Activated CD8-positive, alpha-beta memory T cell treated with anti-CD3 and anti-CD28 coated beads, Interleukin-2, amount 10 ng/mL, durations not matched to agents 7 days and 5 days (primary cell): ENCODE data around the gene RABGGTA. TPM values are rescaled to one million over a fixed set of nuclear protein-coding genes. Genes with fewer than 3 reads are reported as not detected.
"Not testable (repeated sequence)": the region's sequence is repeated elsewhere in the genome, so short reads cannot be mapped to it uniquely, and the experiment has no call there.

Experiments used
- ATAC-seq: fragments of 150-1000 bp; cut with Tn5 transposase; one replicate; pipeline ENCODE4 v1.10.0; 2021; ENCODE audit warnings: moderate library complexity
- CTCF ChIA-PET: fragments of 350-600 bp; sonication (Branson Sonifier 250); formaldehyde crosslinking; loops from one replicate; lab custom pipeline; 2021; ENCODE audit warnings: antibody characterized with exemption; lab: Charles Lee
- DNase-seq: peaks from one replicate; pipeline ENCODE4 v3.0.0-alpha.2; 2020
- H3K27ac Mint-ChIP-seq: one replicate; pipeline ENCODE4 v1.8.0; 2021; ENCODE audit warnings: mild to moderate bottlenecking, mixed read lengths
- H3K27me3 Mint-ChIP-seq: one replicate; pipeline ENCODE4 v1.8.0; 2021; ENCODE audit warnings: mixed read lengths
- H3K36me3 Mint-ChIP-seq: one replicate; pipeline ENCODE4 v1.8.0; 2021; ENCODE audit warnings: mild to moderate bottlenecking, mixed read lengths
- H3K4me1 Mint-ChIP-seq: one replicate; pipeline ENCODE4 v1.8.0; 2021; ENCODE audit warnings: mixed read lengths
- H3K4me3 Mint-ChIP-seq: one replicate; pipeline ENCODE4 v1.8.0; 2021; ENCODE audit warnings: mild to moderate bottlenecking, moderate library complexity, mixed read lengths
- H3K9me3 Mint-ChIP-seq: one replicate; pipeline ENCODE4 v1.8.0; 2022; ENCODE audit warnings: low read depth, mixed read lengths
- total RNA-seq, 2 experiments: library from RNA; stranded (reverse); gene quantifications; one replicate each; pipeline ENCODE4 v1.2.3, GENCODE V29; 2021

RABGGTA gene
- total RNA-seq, 2 experiments from 2014 or later = 34.3 to 44.6 TPM

GRCh38 chr14:24224618-24225071 is 46.8 kb downstream of the RABGGTA start:
- ATAC-seq = no peak
- H3K36me3 Mint-ChIP-seq = peaks cover 13% of the 10 kb centered on the region
- no peaks in the 10 kb centered on the region for H3K9me3 Mint-ChIP-seq
- CTCF ChIA-PET = interaction anchor here (1.0 to 2.0 kb wide), 3 partner anchors 9 to 84 kb away, joined by 3 to 6 read pairs (median 3); partner anchors contain the start of genes CHMP4A and MDP1
- DNase-seq = no peak
- H3K27me3 Mint-ChIP-seq = no peaks in the 10 kb centered on the region
- H3K27ac Mint-ChIP-seq = no peak overlapping the region
- peaks cover 24% of the 10 kb centered on the region for H3K4me1 Mint-ChIP-seq
- H3K4me3 Mint-ChIP-seq = no peak overlapping the region

- H3K27ac Mint-ChIP-seq, DNase-seq, H3K9me3 Mint-ChIP-seq, ATAC-seq, H3K4me3 Mint-ChIP-seq, H3K27me3 Mint-ChIP-seq: not testable (repeated sequence)
- CTCF ChIA-PET = interaction anchor here (0.8 kb wide), 1 partner anchor 48 kb away, joined by 3 read pairs; the partner anchor contains the start of gene RABGGTA
- H3K36me3 Mint-ChIP-seq = peaks cover 11% of the 10 kb centered on the region
- peaks cover 21% of the 10 kb centered on the region for H3K4me1 Mint-ChIP-seq
Observed at GRCh38 chr14:24222987-24223386, 48.4 kb downstream of the RABGGTA start.

- CTCF ChIA-PET = interaction anchor here (0.6 to 1.5 kb wide), 7 partner anchors 9 to 217 kb away, joined by 3 to 6 read pairs (median 3); partner anchors contain the start of gene RABGGTA
- DNase-seq (no peak), ATAC-seq (no peak)
- H3K36me3 Mint-ChIP-seq = peaks cover 8% of the 10 kb centered on the region
- no peaks in the 10 kb centered on the region for H3K9me3 Mint-ChIP-seq
- peaks cover 21% of the 10 kb centered on the region for H3K4me1 Mint-ChIP-seq
- H3K27me3 Mint-ChIP-seq = no peaks in the 10 kb centered on the region
- peak overlapping the region; percentile 34 for H3K27ac Mint-ChIP-seq
- H3K4me3 Mint-ChIP-seq = no peak overlapping the region
Observed at GRCh38 chr14:24219521-24219920, 51.9 kb downstream of the RABGGTA start.

GRCh38 chr14:24219080-24219479 is 52.3 kb downstream of the RABGGTA start:
- peaks cover 24% of the 10 kb centered on the region for H3K4me1 Mint-ChIP-seq
- no peaks in the 10 kb centered on the region for H3K9me3 Mint-ChIP-seq
- CTCF ChIA-PET = interaction anchor here (0.8 to 1.5 kb wide), 4 partner anchors 9 to 217 kb away, joined by 3 to 6 read pairs (median 3); no protein-coding TSS in a partner anchor
- ATAC-seq = no peak
- H3K27me3 Mint-ChIP-seq = no peaks in the 10 kb centered on the region
- H3K4me3 Mint-ChIP-seq = no peak overlapping the region
- peaks cover 7% of the 10 kb centered on the region for H3K36me3 Mint-ChIP-seq
- H3K27ac Mint-ChIP-seq = no peak overlapping the region
- DNase-seq = no peak

GRCh38 chr14:24216876-24217275 is 54.5 kb downstream of the RABGGTA start:
- DNase-seq, H3K27me3 Mint-ChIP-seq, ATAC-seq, H3K4me3 Mint-ChIP-seq, H3K9me3 Mint-ChIP-seq: not testable (repeated sequence)
- H3K36me3 Mint-ChIP-seq = peaks cover 13% of the 10 kb centered on the region
- H3K4me1 Mint-ChIP-seq = peaks cover 40% of the 10 kb centered on the region
- CTCF ChIA-PET = interaction anchor here (1.1 to 5.8 kb wide), 9 partner anchors 9 to 215 kb away, joined by 3 to 48 read pairs (median 6); partner anchors contain the start of genes CIDEB, DHRS1, LTB4R2 and NOP9
- H3K27ac Mint-ChIP-seq = peak overlapping the region; percentile 99

GRCh38 chr14:24216345-24216699 is 55.1 kb downstream of the RABGGTA start:
- CTCF ChIA-PET = interaction anchor here (0.8 to 5.8 kb wide), 23 partner anchors 8 to 221 kb away, joined by 3 to 48 read pairs (median 5); partner anchors contain the start of genes CIDEB, DHRS1, IPO4 and IRF9
- no peak for DNase-seq
- no peaks in the 10 kb centered on the region for H3K27me3 Mint-ChIP-seq
- peaks cover 46% of the 10 kb centered on the region for H3K4me1 Mint-ChIP-seq
- H3K4me3 Mint-ChIP-seq = peak overlapping the region; percentile 97
- H3K9me3 Mint-ChIP-seq = no peaks in the 10 kb centered on the region
- ATAC-seq = no peak
- peaks cover 18% of the 10 kb centered on the region for H3K36me3 Mint-ChIP-seq
- H3K27ac Mint-ChIP-seq = peak overlapping the region; percentile 99

Other genes with a start within 250 kb of the RABGGTA start
- 1 to 10 TPM; 2.9 to 3.3 TPM for gene CARMIL3, start 219.6 kb downstream of the RABGGTA start, total RNA-seq
- under 1 TPM in 1 of 2 experiments, not detected in 1; 0.12 TPM for gene CPNE6, start 200.0 kb downstream of the RABGGTA start, total RNA-seq
- gene PCK2, start 177.3 kb downstream of the RABGGTA start, total RNA-seq = 10 to 100 TPM; 61.7 to 87.0 TPM
- gene DCAF11, start 156.8 kb downstream of the RABGGTA start, total RNA-seq = 10 to 100 TPM; 86.3 to 94.4 TPM
- 1 to 10 TPM; 2.6 to 3.2 TPM for gene NRL, start 156.6 kb downstream of the RABGGTA start, total RNA-seq
- under 1 TPM; 0.77 to 0.91 TPM for gene FITM1, start 140.9 kb downstream of the RABGGTA start, total RNA-seq
- 100 to 1,000 TPM; 420 to 454 TPM for gene PSME1, start 135.4 kb downstream of the RABGGTA start, total RNA-seq
- gene EMC9, start 130.0 kb downstream of the RABGGTA start, total RNA-seq = 10 to 100 TPM; 45.5 to 56.1 TPM
- 100 to 1,000 TPM; 577 to 623 TPM for gene PSME2, start 125.0 kb downstream of the RABGGTA start, total RNA-seq
- 100 to 1,000 TPM; 129 to 149 TPM for gene RNF31, start 124.1 kb downstream of the RABGGTA start, total RNA-seq
- gene IRF9, start 110.3 kb downstream of the RABGGTA start, total RNA-seq = 100 to 1,000 TPM; 238 to 295 TPM
- 10 to 100 TPM; 52.9 to 92.8 TPM for gene REC8, start 99.5 kb downstream of the RABGGTA start, total RNA-seq
- 10 to 100 TPM; 32.4 to 54.9 TPM for gene IPO4, start 82.8 kb downstream of the RABGGTA start, total RNA-seq
- 10 to 100 TPM; 26.7 to 32.8 TPM for gene TM9SF1, start 76.2 kb downstream of the RABGGTA start, total RNA-seq
- under 1 TPM in 1 of 2 experiments, not detected in 1; 0.42 TPM for gene TSSK4, start 65.9 kb downstream of the RABGGTA start, total RNA-seq
- gene CHMP4A, start 58.1 kb downstream of the RABGGTA start, total RNA-seq = 10 to 100 TPM; 80.5 to 82.5 TPM
- 10 to 100 TPM; 11.4 to 16.9 TPM for gene MDP1, start 55.5 kb downstream of the RABGGTA start, total RNA-seq
- gene NEDD8, start 39.2 kb downstream of the RABGGTA start, total RNA-seq = 100 to 1,000 TPM; 181 to 205 TPM
- 10 to 100 TPM; 70.6 to 71.3 TPM for gene GMPR2, start 38.7 kb downstream of the RABGGTA start, total RNA-seq
- 100 to 1,000 TPM; 111 to 130 TPM for gene TINF2, start 29.0 kb downstream of the RABGGTA start, total RNA-seq
- 1 to 10 TPM; 3.0 to 5.1 TPM for gene TGM1, start 8.4 kb downstream of the RABGGTA start, total RNA-seq
- 10 to 100 TPM; 14.2 to 26.5 TPM for gene DHRS1, start 28.2 kb upstream of the RABGGTA start, total RNA-seq
- 10 to 100 TPM; 34.2 to 38.3 TPM for gene NOP9, start 28.3 kb upstream of the RABGGTA start, total RNA-seq
- gene CIDEB, start 36.4 kb upstream of the RABGGTA start, total RNA-seq = 10 to 100 TPM; 24.5 to 44.2 TPM
- gene LTB4R2, start 38.5 kb upstream of the RABGGTA start, total RNA-seq = 10 to 100 TPM; 12.6 to 18.8 TPM
- 10 to 100 TPM; 15.6 to 32.5 TPM for gene LTB4R, start 39.9 kb upstream of the RABGGTA start, total RNA-seq
- gene ADCY4, start 63.5 kb upstream of the RABGGTA start, total RNA-seq = 1 to 10 TPM; 1.6 to 3.4 TPM
- gene RIPK3, start 68.4 kb upstream of the RABGGTA start, total RNA-seq = 10 to 100 TPM; 22.9 to 29.4 TPM
- 1 to 10 TPM in 1 of 2 experiments, not detected in 1; 1.3 TPM for gene NFATC4, start 96.6 kb upstream of the RABGGTA start, total RNA-seq
- under 1 TPM; 0.05 to 0.50 TPM for gene NYNRIN, start 127.4 kb upstream of the RABGGTA start, total RNA-seq
- 1 to 10 TPM; 5.0 to 7.1 TPM for gene CBLN3, start 158.1 kb upstream of the RABGGTA start, total RNA-seq
- gene KHNYN, start 158.4 kb upstream of the RABGGTA start, total RNA-seq = 10 to 100 TPM; 73.3 to 81.2 TPM
- gene SDR39U1, start 171.2 kb upstream of the RABGGTA start, total RNA-seq = 10 to 100 TPM; 45.6 to 45.9 TPM
- gene CMA1, start 236.7 kb upstream of the RABGGTA start, total RNA-seq = not detected